SU-DHL-6 (cell line): ENCODE results near the gene CCR1.

Source experiments
- H2AFZ ChIP-seq: fragments of 200-600 bp; sonication (generic); 2 replicates; pipeline ENCODE4 v1.6.1; 2014; ENCODE audit warnings: low read depth, mild to moderate bottlenecking, moderate library complexity, mixed read lengths, antibody characterized with exemption, low read length; ENCODE audit not compliant: severe bottlenecking
- H3F3A ChIP-seq: fragments of 200-600 bp; shearing (Covaris generic); 2 replicates; pipeline ENCODE4 v1.6.0; 2016; ENCODE audit warnings: antibody characterized with exemption, mild to moderate bottlenecking; ENCODE audit not compliant: insufficient read depth
- H3K27ac ChIP-seq: fragments of 200-600 bp; sonication (generic); 2 replicates; pipeline ENCODE4 v1.5.1; 2016; ENCODE audit warnings: low read depth, mild to moderate bottlenecking, low read length, moderate library complexity, mixed read lengths
- H3K27me3 ChIP-seq: fragments of 200-600 bp; sonication (generic), shearing (Covaris generic); 2 replicates; pipeline ENCODE4 v1.6.0; 2014; ENCODE audit warnings: mild to moderate bottlenecking, low read length
- H3K36me3 ChIP-seq: fragments of 200-600 bp; sonication (generic); 2 replicates; pipeline ENCODE4 v1.6.1; 2014; ENCODE audit warnings: mild to moderate bottlenecking, low read length, mixed read lengths
- H3K4me2 ChIP-seq: fragments of 300-600, 200-600 bp; shearing (Covaris generic), sonication (generic); 2 replicates; pipeline ENCODE4 v1.6.0; 2014; ENCODE audit warnings: low read length, low read depth, mild to moderate bottlenecking; ENCODE audit not compliant: poor library complexity, severe bottlenecking
- H3K4me3 ChIP-seq: fragments of 200-600 bp; sonication (generic); 2 replicates; pipeline ENCODE4 v1.5.1; 2014; ENCODE audit warnings: antibody characterized with exemption, low read length, mild to moderate bottlenecking, mixed read lengths; ENCODE audit not compliant: insufficient read depth, poor library complexity, severe bottlenecking
- H3K79me2 ChIP-seq: fragments of 200-600 bp; sonication (generic); 2 replicates; pipeline ENCODE4 v1.6.1; 2014; ENCODE audit warnings: mild to moderate bottlenecking, low read length, moderate library complexity; ENCODE audit not compliant: insufficient read depth
- H3K9ac ChIP-seq: fragments of 200-600 bp; sonication (generic); 2 replicates; pipeline ENCODE4 v1.7.0; 2014; ENCODE audit warnings: mild to moderate bottlenecking, low read length
- H3K9me2 ChIP-seq: fragments of 200-600 bp; sonication (generic); replicated peaks from 2 replicates; pipeline ENCODE4 v1.6.1; 2014; ENCODE audit warnings: low read length; ENCODE audit not compliant: insufficient read depth
- H3K9me3 ChIP-seq: fragments of 200-600 bp; sonication (generic); 2 replicates; pipeline ENCODE4 v1.6.1; 2014; ENCODE audit warnings: low read length, mixed read lengths; ENCODE audit not compliant: insufficient read depth
- H4K20me1 ChIP-seq: fragments of 200-600 bp; sonication (generic); 2 replicates; pipeline ENCODE4 v1.6.1; 2014; ENCODE audit warnings: low read depth, mild to moderate bottlenecking, antibody characterized with exemption, low read length, moderate library complexity, mixed read lengths
- CTCF ChIP-seq: fragments of 200-600 bp; sonication (generic); IDR thresholded peaks from one replicate; pipeline ENCODE4 v1.5.1; 2017; ENCODE audit warnings: antibody characterized with exemption, mild to moderate bottlenecking, low read length, moderate library complexity; ENCODE audit not compliant: insufficient read depth, poor library complexity, severe bottlenecking
- EZH2phosphoT487 ChIP-seq: fragments of 200-600 bp; sonication (generic), shearing (Covaris generic); conservative IDR thresholded peaks from 2 replicates; pipeline ENCODE4 v1.6.1; 2018; ENCODE audit warnings: mild to moderate bottlenecking, antibody characterized with exemption, low read length, moderate library complexity, mixed read lengths

The CCR1 gene

GRCh38 chr3:46228260-46229242 is 20.4 kb upstream of the CCR1 start:
- Histone ChIP-seq H2AFZ (no peak overlapping the region), H4K20me1 (no peaks in the 10 kb centered on the region), H3K79me2 (no peaks in the 10 kb centered on the region), H3F3A (no peaks in the 10 kb centered on the region), H3K27ac (no peak overlapping the region), H3K9me2 (no peaks in the 10 kb centered on the region), H3K27me3 (no peaks in the 10 kb centered on the region), H3K4me3 (no peak overlapping the region), H3K4me2 (no peak overlapping the region), H3K9me3 (no peaks in the 10 kb centered on the region), H3K9ac (no peak overlapping the region), H3K36me3 (no peaks in the 10 kb centered on the region)
- TF ChIP-seq CTCF = no peak
- TF ChIP-seq EZH2phosphoT487 = no peak

GRCh38 chr3:46222435-46223161 is 14.5 kb upstream of the CCR1 start:
- no peak overlapping the region for H3K4me2 ChIP-seq
- no peaks in the 10 kb centered on the region for H3K9me2 ChIP-seq

DNA sequence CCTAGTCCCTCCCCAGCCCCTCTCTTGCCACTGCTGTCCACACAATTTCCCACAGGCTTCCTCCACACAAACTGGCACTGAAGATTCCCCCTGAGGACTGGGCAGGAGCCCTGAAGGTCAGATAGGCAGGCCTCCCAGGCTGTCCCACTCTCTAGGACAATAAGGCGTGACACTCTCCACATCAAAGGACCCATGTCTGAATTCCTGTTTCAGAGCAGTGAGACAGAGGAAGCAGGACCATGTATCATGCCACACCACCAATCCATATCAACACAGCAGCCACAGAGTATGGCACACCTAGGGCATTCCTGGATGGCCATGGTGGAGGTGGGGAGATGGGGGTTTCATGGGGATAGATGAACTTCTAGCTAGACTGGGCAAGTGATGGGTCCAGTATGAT is 13.8 kb upstream of the CCR1 start:
- TF ChIP-seq CTCF = no peak
- no peak for TF ChIP-seq EZH2phosphoT487
- Histone ChIP-seq H3K79me2 (no peaks in the 10 kb centered on the region), H3K27me3 (no peaks in the 10 kb centered on the region), H3F3A (no peaks in the 10 kb centered on the region), H3K9ac (no peak overlapping the region), H3K9me3 (no peaks in the 10 kb centered on the region), H3K36me3 (no peaks in the 10 kb centered on the region), H3K27ac (no peak overlapping the region), H2AFZ (no peak overlapping the region), H3K4me2 (no peak overlapping the region), H3K4me3 (no peak overlapping the region), H4K20me1 (no peaks in the 10 kb centered on the region), H3K9me2 (no peaks in the 10 kb centered on the region)

More at GRCh38 chr3:46222435-46223161, 14.5 kb upstream of the CCR1 start:
- Histone ChIP-seq H3K27me3 (no peaks in the 10 kb centered on the region), H4K20me1 (no peaks in the 10 kb centered on the region), H3K4me3 (no peak overlapping the region), H3K36me3 (no peaks in the 10 kb centered on the region), H3K79me2 (no peaks in the 10 kb centered on the region), H2AFZ (no peak overlapping the region), H3K27ac (no peak overlapping the region), H3F3A (no peaks in the 10 kb centered on the region), H3K9me3 (no peaks in the 10 kb centered on the region), H3K9ac (no peak overlapping the region)
- TF ChIP-seq EZH2phosphoT487 (no peak), CTCF (no peak)
